Stimulated activated CD8-positive, alpha-beta memory T cell treated with anti-CD3 and anti-CD28 coated beads, Interleukin-4, amount 100 ng/mL, for 48 hours (primary cell): ENCODE measurements around the gene NEU1.
"Not testable (repeated sequence)": the region's sequence is repeated elsewhere in the genome, so short reads cannot be mapped to it uniquely, and the experiment has no call there.

Experiments
- DNase-seq: peaks from one replicate; pipeline ENCODE4 v3.0.0-alpha.2; 2020

The NEU1 gene

DNA sequence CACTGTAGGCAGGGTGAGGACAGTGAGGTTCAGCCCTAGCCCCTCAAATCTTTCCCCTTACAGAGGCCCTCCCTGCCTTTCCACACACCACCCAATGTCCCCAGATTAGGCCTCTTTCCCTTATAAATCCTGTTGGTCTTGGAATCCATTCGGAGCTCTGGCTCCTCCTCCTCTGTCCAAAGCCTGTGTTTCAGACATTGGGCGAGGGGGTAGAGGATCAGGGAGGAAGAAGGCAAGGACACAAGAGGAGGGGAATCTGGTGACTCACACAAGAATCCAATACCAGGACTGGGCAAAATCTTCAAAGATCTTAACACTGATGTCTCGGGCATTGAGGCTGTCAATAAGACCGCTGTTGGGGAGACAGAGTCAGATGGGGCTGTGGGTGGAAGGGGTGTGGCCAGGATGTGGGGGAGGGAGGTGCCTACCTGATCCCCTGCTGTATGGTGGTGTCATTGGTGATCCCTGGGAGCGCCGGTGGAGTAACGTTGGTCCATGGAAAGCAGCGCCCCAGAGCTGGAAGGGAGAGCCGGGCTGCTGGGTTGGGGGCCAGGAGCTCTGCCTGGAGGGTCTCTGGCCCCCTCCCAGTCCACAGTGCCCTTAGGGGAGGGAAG lies 8.5 kb upstream of the NEU1 start:
- DNase-seq = no peak

DNA sequence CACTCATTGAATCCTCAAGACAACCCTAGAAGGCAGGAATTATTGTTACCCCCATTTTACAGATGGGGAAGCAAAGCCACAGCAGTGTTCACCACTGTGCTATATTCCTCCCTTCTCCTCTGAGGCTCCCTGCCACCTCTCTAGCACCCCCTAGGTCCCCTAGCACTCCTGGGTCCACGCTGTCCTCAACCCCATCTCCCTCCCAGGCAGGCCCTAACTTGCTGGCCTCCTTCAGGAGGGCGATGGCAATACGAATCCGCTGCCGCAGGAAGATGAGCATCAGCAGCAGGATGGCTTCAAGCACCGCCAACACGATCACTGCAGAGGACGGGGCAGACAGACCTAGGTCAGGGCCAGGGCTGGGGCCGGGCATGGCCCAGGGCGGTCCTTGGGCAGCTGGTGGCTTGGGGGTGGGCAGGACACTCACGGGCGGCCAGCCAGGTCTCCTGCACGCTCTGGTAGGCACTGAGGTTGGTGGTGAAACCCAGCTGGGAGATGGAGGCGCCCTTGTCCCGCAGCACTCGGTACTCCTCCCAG lies 7.8 kb upstream of the NEU1 start:
- no peak for DNase-seq

DNA sequence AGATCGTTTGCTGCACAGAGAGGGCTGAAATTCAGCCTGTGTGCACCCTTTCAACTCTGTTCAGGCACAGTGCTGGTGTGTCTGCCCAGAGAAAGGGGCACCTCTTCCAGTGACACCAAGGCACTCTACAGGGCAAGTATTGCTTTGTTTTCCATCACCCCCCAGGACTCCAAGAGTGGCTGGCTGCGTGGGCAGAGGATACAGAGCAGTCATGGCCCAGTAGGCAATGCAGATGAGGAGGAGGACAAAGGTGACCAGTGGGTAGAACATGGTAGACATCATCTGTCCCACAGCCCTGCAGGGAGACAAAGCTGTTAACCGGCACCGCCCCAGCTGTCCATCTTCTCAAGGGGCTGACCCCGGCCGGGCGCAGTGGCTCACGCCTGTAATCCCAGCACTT lies 6.7 kb upstream of the NEU1 start:
- DNase-seq = no peak

DNA sequence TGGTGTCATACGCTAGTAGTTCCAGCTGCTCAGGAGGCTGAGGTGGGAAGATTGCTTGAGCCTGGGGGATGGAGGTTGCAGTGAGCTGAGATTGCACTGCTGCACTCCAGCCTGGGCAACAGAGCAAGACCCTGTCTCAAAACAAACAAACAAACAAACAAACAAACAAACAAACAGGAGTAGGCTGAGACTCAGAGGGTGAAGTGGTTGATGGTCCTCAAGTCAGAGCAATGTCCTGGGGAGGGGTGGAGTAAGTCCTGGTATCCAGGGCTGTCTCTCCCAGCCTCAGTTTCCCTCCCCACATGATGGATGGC lies 6.0 kb upstream of the NEU1 start:
- DNase-seq = not testable (repeated sequence)

DNA sequence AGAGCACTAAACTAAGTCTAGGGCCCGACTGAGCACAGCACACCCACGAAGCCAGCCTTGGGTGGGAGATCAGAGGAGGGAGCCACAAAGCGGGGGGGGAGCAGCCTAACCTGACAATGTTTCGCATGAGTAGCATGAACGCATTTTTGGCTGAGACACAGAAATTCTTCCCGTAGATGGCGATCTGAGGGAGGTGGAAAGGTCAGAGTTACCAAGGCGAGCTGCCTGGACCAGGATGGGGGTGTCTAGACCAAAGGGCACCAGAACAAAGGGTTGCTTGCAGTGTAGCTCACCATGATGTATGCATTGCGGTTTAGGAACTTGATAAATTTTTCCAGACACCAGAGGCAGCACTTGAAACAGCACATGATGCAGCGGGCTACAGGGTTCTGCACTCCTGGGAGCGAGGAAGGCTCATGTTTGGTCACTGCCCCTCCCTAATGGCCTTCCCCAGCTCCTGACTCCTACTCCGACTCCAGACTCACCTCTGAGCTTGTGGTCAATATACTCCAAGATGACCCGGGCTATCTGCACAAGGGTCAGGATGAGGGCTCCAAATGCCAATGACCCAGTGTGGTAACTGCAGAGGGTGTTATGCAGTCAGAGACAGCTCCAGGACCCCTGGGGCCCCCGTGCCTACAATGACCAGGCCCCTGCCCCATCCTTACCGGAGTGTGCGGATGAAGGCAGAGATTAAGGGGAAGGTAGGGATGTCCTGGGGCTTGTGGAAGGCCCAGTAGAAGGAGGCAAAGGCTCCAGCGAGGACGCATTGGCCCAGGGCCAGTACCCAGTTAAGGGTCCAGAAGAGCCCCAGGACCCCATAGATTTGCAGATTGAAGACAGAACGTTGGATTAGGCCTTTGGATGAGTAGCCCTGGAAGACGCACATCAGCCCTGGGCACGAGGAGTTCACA lies 2.8 kb upstream of the NEU1 start:
- no peak for DNase-seq

DNA sequence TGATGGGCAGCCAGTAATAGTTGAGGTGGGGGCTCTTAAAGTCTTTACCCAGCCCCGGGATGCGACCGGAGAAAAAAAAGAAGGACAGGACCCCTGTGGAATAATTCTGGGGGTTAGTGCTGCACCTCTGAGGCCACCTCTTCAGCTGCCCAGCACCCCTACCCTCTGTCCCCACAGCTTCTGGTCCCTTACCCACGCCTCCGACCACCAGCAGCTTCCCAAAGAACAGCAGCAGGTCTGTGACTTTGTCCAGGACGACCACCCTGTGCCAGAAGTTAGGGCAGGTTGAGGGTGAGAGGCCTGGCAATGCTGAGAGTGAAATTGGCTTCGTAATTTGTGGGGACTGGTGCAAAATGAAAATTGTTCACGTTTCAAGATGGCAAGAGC lies 2.2 kb upstream of the NEU1 start:
- no peak for DNase-seq

DNA sequence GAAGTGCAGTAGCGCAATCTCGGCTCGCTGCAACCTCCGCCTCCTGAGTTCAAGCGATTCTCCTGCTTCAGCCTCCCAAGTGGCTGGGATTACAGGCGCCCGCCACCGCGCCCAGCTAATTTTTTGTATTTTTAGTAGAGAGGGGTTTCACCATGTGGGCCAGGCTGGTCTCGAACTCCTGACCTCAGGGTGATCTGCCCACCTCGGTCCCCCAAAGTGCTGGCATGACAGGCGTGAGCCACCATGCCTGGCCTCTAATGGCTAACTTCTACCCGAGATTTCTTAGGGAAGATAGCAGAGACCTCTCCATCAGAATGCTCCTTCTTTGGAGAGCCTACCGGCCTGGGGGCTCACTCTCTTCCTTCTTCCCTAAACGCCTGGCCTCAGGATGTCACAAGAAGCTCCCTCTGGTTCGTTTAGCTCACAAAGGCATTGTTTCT lies 1.5 kb upstream of the NEU1 start:
- peak; percentile 39 for DNase-seq

DNA sequence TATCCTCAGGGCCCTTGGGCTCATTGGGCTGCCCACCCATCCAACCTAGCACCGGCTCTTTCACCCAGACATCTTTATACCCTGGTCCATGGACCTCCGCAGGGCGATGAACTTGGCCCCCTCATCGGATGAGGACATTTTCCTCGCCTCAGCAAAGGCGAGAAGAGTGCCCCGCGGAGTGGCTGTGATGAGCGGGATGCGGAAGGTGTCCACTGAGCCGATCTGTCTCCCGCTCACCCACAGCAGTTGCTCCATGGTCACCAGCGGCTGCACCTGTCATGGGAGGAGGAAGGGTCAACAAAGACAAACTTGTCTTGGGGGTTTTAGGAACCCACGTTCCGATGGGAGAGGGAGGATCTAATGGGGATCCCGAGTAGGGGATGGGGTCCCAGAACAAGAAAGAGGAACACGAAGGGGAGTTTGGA lies 690 bp downstream of the NEU1 start:
- DNase-seq = no peak

DNA sequence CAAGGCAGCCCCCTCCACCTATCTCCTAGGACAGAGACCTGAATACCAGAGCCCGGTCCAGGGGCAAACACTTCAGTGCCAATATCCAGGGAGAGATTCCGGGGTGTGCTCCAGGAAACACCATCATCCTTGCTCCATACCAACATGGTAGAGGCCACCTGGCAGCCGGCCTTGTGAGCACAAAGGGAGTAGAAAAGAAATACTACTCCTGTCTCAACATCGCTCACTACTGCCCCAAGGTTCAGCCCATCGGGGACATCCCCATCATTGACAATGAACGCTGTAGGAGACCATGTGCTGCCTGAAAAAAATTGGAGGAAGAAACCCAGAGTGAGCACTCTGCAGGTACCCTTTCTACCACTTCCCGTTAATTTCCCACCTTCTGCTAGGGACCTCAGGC lies 1.5 kb downstream of the NEU1 start:
- no peak for DNase-seq

DNA sequence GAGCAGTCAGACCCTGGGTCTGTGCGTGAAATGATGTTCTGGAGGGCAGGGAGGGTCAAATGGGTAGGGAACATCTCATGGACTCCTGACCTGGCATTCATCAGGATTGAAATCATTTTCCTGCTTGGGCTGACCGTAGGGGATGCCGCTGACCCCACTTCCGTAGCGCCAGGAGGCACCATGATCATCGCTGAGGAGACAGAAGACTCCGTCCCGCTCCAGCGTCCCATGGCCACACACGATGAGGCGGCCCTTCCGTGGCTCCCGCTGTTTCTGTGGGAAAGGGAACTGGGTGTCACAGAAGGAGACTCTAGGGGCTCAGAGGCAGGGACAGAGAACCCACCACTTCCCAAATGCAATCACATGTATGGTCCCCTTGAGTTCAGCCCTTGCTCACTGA lies 2.3 kb downstream of the NEU1 start:
- no peak for DNase-seq

DNA sequence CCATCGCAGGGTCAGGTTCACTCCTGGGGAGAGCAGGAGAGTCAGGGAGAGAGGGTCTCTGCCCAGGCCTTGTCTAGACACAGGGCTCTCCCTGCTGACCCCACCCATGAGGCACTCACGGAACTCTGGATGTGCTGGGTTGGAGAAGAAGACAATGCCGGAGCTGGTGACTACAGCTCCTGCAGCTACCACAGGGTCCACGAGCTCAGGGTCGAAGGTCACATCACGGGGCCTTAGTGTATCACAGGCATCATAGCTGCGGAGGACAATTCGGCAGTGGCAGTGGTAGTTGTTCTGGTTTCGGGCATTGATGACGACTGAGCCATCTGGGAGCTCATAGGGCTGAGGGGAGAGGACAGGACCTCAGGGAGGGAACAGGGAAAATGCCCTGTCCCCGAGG lies 2.7 kb downstream of the NEU1 start:
- no peak for DNase-seq

DNA sequence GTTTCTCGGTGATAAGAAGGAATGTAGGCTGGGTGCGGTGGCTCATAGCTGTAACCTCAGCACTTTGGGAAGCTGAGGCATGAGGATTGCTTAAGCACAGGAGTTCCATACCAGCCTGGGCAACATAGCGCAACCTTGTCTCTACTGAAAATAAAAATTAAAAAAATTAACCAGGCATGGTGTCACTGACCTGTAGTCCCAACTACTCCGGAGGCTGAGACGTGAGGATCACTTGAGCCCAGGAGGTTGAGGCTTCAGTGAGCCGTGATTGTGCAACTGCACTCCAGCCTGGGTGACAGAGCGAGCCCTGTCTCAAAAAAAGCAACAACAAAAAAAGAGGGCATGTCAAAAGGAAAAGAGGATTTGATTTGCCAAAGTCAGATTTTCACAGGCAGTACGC lies 3.9 kb downstream of the NEU1 start:
- DNase-seq = no peak

DNA sequence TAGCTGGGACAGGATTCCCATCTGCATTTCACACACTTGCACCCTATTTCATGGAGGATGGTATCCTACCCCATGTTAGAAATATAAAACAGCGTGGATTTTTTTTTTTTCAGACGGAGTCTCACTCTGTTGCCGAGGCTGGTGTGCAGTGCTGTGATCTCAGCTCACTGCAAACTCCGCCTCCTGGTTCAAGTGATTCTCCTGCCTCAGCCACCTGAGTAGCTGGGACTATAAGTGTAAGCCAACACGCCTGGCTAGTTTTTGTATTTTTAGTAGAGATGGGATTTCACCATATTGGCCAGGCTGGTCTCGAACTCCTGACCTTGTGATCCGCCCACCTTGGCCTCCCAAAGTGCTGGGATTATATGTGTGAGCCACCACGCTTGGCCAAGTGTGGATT lies 4.8 kb downstream of the NEU1 start:
- DNase-seq = not testable (repeated sequence)

DNA sequence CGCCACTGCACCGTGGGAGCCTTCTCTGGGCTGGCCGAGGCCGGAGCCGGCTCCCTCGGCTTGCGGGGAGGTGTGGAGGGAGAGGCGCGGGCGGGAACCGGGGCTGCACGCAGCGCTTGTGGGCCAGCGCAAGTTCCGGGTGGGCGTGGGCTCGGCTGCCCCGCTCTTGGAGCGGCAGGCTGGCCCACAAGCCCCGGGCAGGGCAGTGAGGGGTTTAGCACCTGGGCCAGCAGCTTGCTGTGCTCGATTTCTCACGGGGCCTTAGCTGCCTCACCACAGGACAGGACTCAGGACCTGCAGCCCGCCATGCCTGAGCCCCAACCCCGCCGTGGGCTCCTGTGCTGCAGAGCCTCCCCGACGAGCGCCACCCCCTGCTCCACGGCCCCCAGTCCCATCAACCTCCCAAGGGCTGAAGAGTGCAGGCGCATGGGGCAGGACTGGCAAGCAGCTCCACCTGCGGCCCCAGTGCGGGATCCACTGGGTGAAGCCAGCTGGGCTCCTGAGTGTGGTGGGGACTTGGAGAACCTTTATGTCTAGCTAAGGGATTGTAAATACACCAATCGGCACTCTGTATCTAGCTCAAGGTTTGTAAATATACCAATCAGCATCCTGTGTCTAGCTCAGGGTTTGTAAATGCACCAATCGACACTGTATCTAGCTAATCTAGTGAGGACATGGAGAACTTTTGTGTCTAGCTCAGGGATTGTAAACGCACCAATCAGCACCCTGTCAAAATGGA lies 10.5 kb downstream of the NEU1 start:
- not testable (repeated sequence) for DNase-seq

DNA sequence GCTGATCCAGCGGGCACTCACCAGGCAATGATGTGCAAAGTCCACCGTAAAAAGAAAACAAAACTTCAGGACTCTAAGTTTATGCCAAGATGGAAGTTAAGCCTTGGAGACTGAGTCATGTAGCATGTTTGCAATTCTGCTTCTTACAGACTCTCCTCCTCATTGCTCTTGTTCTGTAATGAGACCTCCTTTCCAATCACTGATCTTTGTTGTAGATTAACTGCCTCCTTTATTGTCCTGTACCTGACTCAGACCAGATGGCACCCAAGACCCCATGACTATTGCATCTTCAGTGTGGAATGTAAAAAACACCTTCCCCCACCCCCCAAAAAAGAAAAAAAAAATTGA lies 11.2 kb downstream of the NEU1 start:
- no peak for DNase-seq

DNA sequence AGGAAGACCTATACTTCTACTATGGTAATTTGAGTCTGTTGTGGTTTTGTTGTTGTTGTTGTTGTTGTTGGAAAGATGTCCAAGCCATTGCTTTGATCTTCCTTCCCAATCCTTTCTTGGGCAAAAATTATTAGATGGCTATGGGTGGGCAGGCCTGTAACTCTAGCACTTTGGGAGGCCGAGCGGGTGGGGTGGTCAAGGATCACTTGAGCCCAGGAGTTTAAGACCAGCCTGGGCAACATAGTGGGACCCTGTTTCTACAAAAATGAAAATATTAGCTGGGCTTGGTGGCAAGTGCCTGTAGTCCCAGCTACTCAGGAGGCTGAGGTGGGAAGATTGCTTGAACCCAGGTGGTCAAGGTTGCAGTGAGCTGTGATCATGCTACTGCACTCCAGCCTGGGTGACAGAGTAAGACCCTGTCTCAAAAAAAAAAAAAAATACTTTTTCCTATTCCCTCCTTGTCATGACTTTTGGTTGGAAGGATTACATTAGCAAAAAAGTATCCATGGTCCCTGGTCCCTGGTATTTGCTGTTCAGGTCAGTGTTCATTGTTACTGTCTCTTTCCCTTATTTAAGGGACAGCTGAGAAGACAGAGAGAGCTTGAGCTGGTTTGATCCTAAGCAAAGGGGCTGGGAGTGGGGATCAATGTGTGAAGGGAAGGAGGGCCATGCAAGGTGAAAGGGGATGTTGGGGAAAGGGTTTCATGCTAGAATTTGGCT lies 11.7 kb downstream of the NEU1 start:
- DNase-seq = no peak

DNA sequence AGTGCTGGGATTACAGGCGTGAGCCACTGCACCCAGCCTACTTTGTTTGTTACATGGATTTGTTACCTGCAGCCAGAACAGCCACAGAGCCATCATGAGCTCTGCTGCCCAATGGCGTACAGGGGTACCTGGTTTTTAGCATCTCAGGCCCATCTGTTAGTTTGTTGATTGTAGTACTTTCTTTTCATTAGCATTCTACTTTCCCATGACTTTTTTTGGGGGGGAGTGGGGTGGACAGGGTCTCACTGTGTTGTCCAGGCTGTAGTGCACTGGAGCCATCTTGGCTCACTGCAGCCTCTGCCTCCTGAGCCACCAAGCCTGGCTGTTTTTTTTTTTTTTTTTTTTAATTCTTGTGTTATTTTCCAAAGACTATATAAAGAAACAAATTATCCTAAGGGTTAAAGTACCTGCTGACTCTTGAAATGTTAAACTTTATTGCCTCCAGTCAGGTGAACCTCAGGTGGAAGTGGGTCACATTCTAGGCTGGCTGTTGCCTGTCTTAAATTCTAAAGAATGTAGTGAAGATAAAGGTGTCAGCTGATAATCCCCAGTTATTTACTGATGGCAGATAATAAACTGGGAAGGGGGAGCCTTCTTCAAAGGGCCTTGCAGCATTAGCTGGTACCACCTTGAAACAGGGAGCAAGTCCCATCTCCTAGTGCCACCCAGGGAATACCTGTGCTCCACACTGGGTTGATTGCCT lies 15.2 kb downstream of the NEU1 start:
- no peak for DNase-seq

DNA sequence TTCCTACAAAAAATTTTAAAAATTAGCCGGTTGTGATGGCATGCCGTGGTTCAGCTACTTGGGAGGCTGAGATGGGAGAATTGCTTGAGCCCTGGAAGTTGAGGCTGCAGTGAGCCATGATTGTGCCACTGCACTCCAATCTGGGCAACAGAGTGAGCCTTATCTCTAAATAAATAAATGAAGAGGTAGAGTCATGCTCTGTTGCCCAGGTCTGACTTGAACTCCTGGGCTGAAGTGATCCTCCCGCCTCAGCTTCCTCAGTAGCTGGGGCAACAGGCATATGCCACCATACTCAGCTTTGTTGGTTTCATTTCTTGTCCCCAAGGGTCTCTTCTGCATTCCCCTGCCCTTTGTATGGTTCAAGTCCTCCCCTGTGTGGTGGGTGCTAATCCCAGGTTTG lies 18.1 kb downstream of the NEU1 start:
- no peak for DNase-seq

DNA sequence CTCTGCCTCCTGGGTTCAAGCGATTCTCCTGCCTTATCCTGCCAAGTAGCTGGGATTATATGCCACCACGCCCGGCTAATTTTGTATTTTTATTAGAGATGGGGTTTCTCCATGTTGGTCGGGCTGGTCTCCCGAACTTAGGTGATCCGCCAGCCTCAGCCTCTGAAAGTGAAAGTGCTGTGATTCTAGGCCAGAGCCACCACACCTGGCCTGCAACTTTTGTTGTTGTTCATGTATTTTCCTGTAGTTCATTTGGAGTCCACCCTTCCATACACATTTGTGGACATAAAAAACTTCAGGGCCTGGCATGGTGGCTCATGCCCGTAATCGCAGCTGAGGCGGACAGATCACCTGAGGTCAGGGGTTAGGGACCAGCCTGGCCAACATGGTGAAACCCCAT lies 20.6 kb downstream of the NEU1 start:
- DNase-seq = no peak

DNA sequence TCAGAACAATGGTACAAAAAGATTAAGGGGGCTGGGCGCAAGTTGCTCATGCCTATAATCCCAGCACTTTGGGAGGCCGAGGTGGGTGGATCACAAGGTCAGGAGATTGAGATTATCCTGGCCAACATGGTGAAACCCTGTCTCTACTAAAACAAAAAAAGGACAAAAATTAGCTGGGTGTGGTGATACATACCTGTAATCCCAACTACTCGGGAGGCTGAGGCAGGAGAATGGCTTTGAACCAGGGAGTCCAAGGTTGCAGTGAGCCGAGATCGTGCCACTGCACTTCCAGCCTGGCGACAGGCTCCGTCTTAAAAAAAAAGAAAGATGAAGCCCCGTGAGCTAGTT lies 22.9 kb downstream of the NEU1 start:
- not testable (repeated sequence) for DNase-seq

DNA sequence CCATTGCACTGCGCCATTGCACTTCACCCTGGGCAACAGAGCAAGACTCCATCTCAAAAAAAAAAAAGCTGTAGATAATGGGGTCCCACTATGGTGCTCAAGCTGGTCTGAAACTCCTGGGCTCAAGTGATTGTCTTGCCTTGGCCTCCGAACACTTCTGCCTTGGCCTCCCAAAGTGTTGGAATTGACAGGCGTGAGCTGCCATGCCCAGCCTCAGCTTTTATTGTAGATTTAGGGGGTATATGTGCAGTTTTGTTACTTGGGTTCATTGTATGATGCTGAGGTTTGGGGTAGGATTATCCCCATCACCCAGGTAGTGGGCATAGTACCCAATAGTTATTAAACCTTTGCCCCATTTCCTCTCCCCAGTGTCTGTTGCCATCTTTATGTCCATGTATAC lies 23.7 kb downstream of the NEU1 start:
- DNase-seq = no peak

DNA sequence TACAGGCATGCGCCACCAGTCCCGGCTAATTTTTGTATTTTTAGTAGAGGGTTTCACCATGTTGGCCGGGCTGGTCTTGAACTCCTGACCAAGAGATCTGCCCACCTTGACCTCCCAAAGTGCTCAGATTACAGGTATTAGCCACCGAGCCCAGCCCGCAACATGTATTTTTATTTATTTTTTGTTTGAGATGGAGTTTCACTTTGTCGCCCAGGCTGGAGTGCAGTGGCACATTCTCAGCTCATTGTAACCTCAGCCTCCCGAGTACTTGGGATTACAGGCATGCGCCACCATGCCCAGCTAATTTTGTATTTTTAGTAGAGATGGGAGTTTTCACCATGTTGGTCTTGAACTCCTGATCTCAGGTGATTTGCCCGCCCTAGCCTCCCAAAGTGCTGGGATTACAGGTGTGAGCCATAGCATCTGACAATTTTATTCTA lies 24.5 kb downstream of the NEU1 start:
- not testable (repeated sequence) for DNase-seq
